Heart right ventricle (tissue), 16 donors: ENCODE measurements around the gene ATP5PD. TPM values are rescaled to one million over a fixed set of nuclear protein-coding genes. Genes with fewer than 3 reads are reported as not detected.

Source experiments
- ATAC-seq, 8 donors: fragments of 200-7000 bp; cut with Tn5 transposase; one replicate each; pipeline ENCODE4 v1.9.1; 2020; ENCODE audit warnings: mild to moderate bottlenecking in 8 of 8, moderate library complexity in 8 of 8, moderate number of reproducible peaks in 1 of 8
- DNase-seq, 2 donors: peaks; one replicate each; pipeline ENCODE4 v3.0.0-alpha.2; 2020
- H3K27ac ChIP-seq, 10 donors: fragments of 200-600 bp; sonication (generic) in 2 of 10; one replicate each; pipeline versions ENCODE4 v1.5.0 to v1.8.0; 2020 to 2022; ENCODE audit warnings: mild to moderate bottlenecking in 3 of 10
- H3K27me3 ChIP-seq, 7 donors: fragments of 200-600 bp; one replicate each; pipeline ENCODE4 v1.8.0; 2021 to 2022; ENCODE audit warnings: mild to moderate bottlenecking in 2 of 7
- H3K36me3 ChIP-seq, 9 donors: fragments of 200-600 bp; sonication (generic) in 1 of 9; one replicate each; pipeline versions ENCODE4 v1.5.0 to v1.8.0; 2020 to 2022; ENCODE audit warnings: mild to moderate bottlenecking in 2 of 9
- H3K4me1 ChIP-seq, 9 donors: fragments of 200-600 bp; sonication (generic) in 1 of 9; one replicate each; pipeline versions ENCODE4 v1.5.0 to v1.8.0; 2020 to 2022; ENCODE audit warnings: mild to moderate bottlenecking in 4 of 9
- H3K4me3 ChIP-seq, 10 donors: fragments of 200-600 bp; sonication (generic) in 2 of 10; one replicate each; pipeline versions ENCODE4 v1.5.0 to v1.8.0; 2020 to 2022; ENCODE audit warnings: mild to moderate bottlenecking in 7 of 10, moderate library complexity in 2 of 10
- H3K9me3 ChIP-seq, 11 donors: fragments of 200-600 bp in 10 of 11; sonication (generic) in 2 of 11; one replicate each; pipeline versions ENCODE4 v1.5.0 to v1.8.0; 2013 to 2022; ENCODE audit warnings: mild to moderate bottlenecking in 2 of 11, control low read depth in 1 of 11, moderate library complexity in 1 of 11
- WGBS, 2 donors: extraction: QIAGEN DNeasy Blood & Tissue Kit; methylation state at CpG; one replicate each; pipeline ENCODE4 v1.1.7; 2013; ENCODE audit warnings: inconsistent platforms in 1 of 2; 5-methylcytosine and 5-hydroxymethylcytosine counted together
- intact Hi-C, 10 donors: fragments of 100-400 bp; cut with DNase I; formaldehyde crosslinking; loops; one replicate each; pipeline versions ENCODE4 v1.11.1 to v1.14.2; 2022
- polyA plus RNA-seq, 2 donors: library from polyadenylated mRNA; stranded (reverse); fragments of 200-250 nt; gene quantifications; one replicate each; pipeline ENCODE4 v1.2.3, GENCODE V29; 2013
- total RNA-seq, 10 donors: library from RNA; stranded (reverse); fragmentation: NEBNext Ultra II Directional in 3 of 10; extraction: Animal tissue kit (Norgen Biotek cat#: 25700) in 3 of 10; gene quantifications; one replicate each; pipeline versions ENCODE4 v1.2.1 to v1.2.4, GENCODE V29; 2021 to 2023
- TF ChIP-seq, protein P1 (sequence below), 9 donors: fragments of 200-600 bp; sonication (generic) in 2 of 9; IDR thresholded peaks; one replicate each; pipeline versions ENCODE4 v1.5.0 to v1.8.0; 2021 to 2022; ENCODE audit warnings: antibody characterized with exemption in 9 of 9, mild to moderate bottlenecking in 5 of 9, moderate library complexity in 1 of 9
- donor health status: Arrhythmogenic right ventricular cardiomyopathy.
- donor health status: ischemic (EF 13 %, LVEDD 7.1; RV severe dilation, severe dysfunction).
- donor health status: healthy with polysubstance abuse.
- donor health status: DM: no; HTN: yes; CAD: no.
- donor health status: DM: no; HTN: no; CAD: no.
- donor health status: ischemic (EF 25% LVEDD 6.9; RV normal size, moderate dysfunction).
- donor health status: ischemic (EF 25% LVEDD 5.7; RV mildly dilated, moderate dysfunction).
- donor health status: healthy.
- donor health status: DM: yes; HTN: yes; CAD: no.
- donor health status: Ischemic cardiomyopathy.
- donor health status: ischemic (EF 35%, LVEDD 5.7; RV mildly dilated, moderate dysfunction).
- donor health status: nonischemic (EF 11% LVEDD 7.7; RV severe dilation, severe dysfunction).
- donor health status: DM: yes; HTN: yes; CAD: no.
- donor health status: PGD.
- donor health status: ischemic (EF 29% LVEDD 5.4; RV normal size, mild dysfunction).
- donor health status: nonischemic (EF 23%, LVEDD 6.1; RV moderate dilation, normal function).

Gene ATP5PD
- total and polyA plus RNA-seq, 12 donors: 678 to 2,296 (median 875) TPM

DNA sequence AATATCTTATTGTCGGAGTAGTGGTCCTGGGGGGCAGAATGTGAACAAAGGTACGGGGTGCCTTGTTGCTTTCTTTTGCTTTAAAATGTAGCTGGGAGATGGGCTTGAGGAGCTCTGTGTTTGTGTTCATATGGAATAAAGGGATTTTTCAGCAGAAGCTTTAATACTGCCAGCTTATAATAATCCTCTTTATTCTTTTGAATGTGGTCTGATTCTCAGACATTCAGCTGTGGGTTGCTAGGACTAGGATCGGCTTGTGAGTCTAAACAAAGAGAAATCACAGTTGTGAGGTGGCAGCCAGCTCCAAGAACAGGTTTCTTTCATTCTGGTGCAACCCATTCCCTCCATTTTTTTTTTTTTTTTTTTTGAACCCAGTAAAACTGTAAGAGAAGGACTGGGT is 27.1 kb downstream of the ATP5PD start:
- DNase-seq (no peak), ATAC-seq (no peak)
- Histone ChIP-seq H3K36me3 (peaks cover 0 to 74% (median 20%) of the 10 kb centered on the region in 9 donors), H3K27ac (no peak overlapping the region), H3K27me3 (no peaks in the 10 kb centered on the region), H3K4me1 (no peaks in the 10 kb centered on the region), H3K9me3 (no peaks in the 10 kb centered on the region), H3K4me3 (no peak overlapping the region)
- intact Hi-C loops: loop anchor here in 1 of 10 donors (10.0 kb wide), 1 partner anchor 55 kb away; no protein-coding TSS in a partner anchor
- WGBS, 2 donors: 95 to 96% methylated on average over 3 of the region's 3 CpGs
- TF ChIP-seq, protein P1, sequence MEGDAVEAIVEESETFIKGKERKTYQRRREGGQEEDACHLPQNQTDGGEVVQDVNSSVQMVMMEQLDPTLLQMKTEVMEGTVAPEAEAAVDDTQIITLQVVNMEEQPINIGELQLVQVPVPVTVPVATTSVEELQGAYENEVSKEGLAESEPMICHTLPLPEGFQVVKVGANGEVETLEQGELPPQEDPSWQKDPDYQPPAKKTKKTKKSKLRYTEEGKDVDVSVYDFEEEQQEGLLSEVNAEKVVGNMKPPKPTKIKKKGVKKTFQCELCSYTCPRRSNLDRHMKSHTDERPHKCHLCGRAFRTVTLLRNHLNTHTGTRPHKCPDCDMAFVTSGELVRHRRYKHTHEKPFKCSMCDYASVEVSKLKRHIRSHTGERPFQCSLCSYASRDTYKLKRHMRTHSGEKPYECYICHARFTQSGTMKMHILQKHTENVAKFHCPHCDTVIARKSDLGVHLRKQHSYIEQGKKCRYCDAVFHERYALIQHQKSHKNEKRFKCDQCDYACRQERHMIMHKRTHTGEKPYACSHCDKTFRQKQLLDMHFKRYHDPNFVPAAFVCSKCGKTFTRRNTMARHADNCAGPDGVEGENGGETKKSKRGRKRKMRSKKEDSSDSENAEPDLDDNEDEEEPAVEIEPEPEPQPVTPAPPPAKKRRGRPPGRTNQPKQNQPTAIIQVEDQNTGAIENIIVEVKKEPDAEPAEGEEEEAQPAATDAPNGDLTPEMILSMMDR (IDR thresholded peaks at IDR 0.05): no peak

DNA sequence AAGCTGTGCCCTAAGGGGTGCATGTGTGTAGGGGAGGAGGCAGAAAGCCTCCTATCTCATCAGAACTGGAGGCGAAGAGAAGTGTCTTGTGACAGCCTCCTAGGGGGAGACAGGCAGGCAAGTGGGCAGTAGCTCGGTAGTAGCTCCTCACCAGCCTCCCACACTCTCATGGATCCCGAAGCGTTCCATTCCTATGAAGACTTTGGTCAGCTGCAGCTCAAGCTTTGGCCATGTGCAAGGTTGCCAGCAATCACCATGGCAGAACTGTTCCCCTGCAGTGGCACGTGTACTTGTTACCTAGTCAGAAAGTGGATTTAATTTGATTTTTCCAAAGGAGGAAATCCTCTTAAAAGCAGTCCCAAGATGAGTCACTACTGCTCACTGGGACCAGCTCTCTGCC is 27.6 kb downstream of the ATP5PD start:
- 92% methylated on average over 5 of the region's 5 CpGs for WGBS, 2 donors
- H3K4me3 ChIP-seq: no peak overlapping the region
- H3K27ac ChIP-seq: no peak overlapping the region
- intact Hi-C loops: loop anchor here in 1 of 10 donors (10.0 kb wide), 1 partner anchor 54 kb away; no protein-coding TSS in a partner anchor
- H3K9me3 ChIP-seq: no peaks in the 10 kb centered on the region
- no peaks in the 10 kb centered on the region for H3K27me3 ChIP-seq
- TF ChIP-seq, protein P1 (IDR thresholded peaks at IDR 0.05): no peak
- H3K4me1 ChIP-seq: peaks cover 0 to 5% (median 0%) of the 10 kb centered on the region in 9 donors
- peaks cover 0 to 74% (median 20%) of the 10 kb centered on the region in 9 donors for H3K36me3 ChIP-seq
- DNase-seq: no peak
- ATAC-seq: no peak

DNA sequence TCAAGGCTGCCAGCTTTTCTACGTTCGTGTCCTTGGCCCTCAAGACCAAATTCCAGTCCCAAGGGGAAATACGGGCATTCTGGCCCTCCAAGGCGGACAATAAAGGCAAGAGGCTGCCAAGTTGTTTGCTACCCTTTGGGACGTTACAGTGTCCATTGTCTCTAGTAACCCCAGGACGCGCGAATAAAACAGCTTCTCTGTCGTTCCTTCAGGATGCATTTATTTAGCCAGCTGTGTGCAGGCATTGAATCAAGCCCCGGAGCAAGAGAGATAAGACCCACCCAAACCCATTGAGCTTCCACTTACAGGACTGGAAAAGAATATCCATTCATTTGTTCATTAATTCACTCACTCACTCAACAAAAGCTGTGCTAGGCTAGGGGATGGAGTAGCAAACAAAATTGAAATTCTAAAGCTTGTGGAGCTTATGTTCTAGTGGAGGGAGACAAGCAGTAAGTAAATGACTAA is 33.6 kb downstream of the ATP5PD start:
- Histone ChIP-seq H3K27me3 (no peaks in the 10 kb centered on the region), H3K9me3 (no peaks in the 10 kb centered on the region), H3K36me3 (peaks cover 0 to 22% (median 0%) of the 10 kb centered on the region in 9 donors), H3K4me1 (peaks cover 12 to 35% (median 28%) of the 10 kb centered on the region in 9 donors), H3K27ac (peak overlapping the region; percentile 87 to 96 (median 92)), H3K4me3 (peak overlapping the region; percentile 73 to 97 (median 90))
- no peak for ATAC-seq
- TF ChIP-seq, protein P1 (IDR thresholded peaks at IDR 0.05): no peak
- 0% methylated on average over 10 of the region's 10 CpGs for WGBS, 2 donors
- intact Hi-C loops: loop anchor here in 6 of 10 donors (2.0 to 10.0 kb wide), 4 partner anchors 26 to 51 kb away; partner anchors contain the start of gene CDR2L (in 1 of the 6)
- no peak for DNase-seq

DNA sequence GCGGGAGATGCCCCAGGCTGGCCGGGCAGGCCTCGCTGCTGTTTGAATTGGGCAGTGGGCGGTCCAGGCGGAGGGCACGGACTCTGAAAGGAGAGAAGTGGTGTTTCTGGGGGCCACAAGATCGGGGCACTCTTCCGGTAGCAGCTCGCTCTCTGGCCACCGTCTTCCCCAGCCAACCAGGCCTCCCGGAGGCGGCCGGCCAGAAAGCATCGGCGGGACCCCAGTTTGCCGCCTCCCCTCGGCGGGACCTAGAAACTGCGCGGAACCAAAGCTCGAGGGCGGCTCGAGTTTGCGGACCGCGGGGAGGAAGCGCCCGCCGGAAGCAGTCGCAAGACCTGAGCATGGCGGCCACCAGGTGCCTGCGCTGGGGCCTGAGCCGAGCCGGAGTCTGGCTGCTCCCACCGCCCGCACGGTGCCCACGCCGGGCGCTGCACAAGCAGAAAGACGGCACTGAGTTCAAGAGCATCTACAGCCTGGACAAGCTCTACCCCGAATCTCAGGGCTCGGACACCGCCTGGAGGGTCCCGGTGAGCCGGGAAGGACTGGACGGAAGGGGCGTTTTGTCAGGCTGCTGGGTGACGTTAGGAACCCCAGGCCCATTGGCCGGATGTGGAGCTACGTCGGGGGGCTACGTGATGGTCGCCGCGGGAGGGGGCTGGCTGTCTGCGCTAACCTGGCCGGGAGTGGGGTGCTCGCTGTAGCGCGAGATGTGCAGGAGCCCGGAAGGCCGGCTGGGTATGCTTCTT is 34.2 kb downstream of the ATP5PD start, which contains the start of gene MRPL58:
Gene MRPL58 (plus strand): TSS at position 325 of the 746 bp plus-strand sequence. CDS start 17 bp downstream, at position 342.
- H3K9me3 ChIP-seq: no peaks in the 10 kb centered on the region
- ATAC-seq (peak; percentile 90 to 94 (median 92)), DNase-seq (peak; percentile 84 to 85)
- WGBS, 2 donors: 2% methylated on average over 59 to 63 of the region's 63 CpGs
- peaks cover 0 to 16% (median 0%) of the 10 kb centered on the region in 9 donors for H3K36me3 ChIP-seq
- peak within 1 kb of the TSS; percentile 87 to 96 (median 92) for H3K27ac ChIP-seq
- H3K4me3 ChIP-seq: peak within 1 kb of the TSS; percentile 73 to 97 (median 90)
- H3K4me1 ChIP-seq: peaks cover 12 to 35% (median 28%) of the 10 kb centered on the region in 9 donors
- TF ChIP-seq, protein P1 (IDR thresholded peaks at IDR 0.05): peak in 8 of 9 donors; percentile 28 to 72 (median 59)
- intact Hi-C loops: loop anchor here in 7 of 10 donors (1.0 to 10.0 kb wide), 5 partner anchors 26 to 51 kb away; partner anchors contain the start of gene CDR2L (in 1 of the 7)
- no peaks in the 10 kb centered on the region for H3K27me3 ChIP-seq
